Measurements from ENCODE around the gene PRKAR1B.

GRCh38 chr7:633381-634018 lies 93.6 kb downstream of the PRKAR1B start:
- TF ChIP-seq EZH2phosphoT487 (IDR thresholded peaks at IDR 0.05; ENCODE audit: borderline replicate concordance, low read depth, low read length) (no peak), CTCF (conservative IDR thresholded peaks at IDR 0.05; ENCODE audit: low read length) (no peak)
